ENCODE measurements around the gene COLEC12.

- TF ChIP-seq, protein P1, sequence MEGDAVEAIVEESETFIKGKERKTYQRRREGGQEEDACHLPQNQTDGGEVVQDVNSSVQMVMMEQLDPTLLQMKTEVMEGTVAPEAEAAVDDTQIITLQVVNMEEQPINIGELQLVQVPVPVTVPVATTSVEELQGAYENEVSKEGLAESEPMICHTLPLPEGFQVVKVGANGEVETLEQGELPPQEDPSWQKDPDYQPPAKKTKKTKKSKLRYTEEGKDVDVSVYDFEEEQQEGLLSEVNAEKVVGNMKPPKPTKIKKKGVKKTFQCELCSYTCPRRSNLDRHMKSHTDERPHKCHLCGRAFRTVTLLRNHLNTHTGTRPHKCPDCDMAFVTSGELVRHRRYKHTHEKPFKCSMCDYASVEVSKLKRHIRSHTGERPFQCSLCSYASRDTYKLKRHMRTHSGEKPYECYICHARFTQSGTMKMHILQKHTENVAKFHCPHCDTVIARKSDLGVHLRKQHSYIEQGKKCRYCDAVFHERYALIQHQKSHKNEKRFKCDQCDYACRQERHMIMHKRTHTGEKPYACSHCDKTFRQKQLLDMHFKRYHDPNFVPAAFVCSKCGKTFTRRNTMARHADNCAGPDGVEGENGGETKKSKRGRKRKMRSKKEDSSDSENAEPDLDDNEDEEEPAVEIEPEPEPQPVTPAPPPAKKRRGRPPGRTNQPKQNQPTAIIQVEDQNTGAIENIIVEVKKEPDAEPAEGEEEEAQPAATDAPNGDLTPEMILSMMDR (IDR thresholded peaks at IDR 0.05) = no peak
- no peak for TF ChIP-seq POLR2AphosphoS5 (IDR thresholded peaks at IDR 0.05; ENCODE audit: low read depth, low read length)
These were observed 76.3 kb downstream of the COLEC12 start for GRCh38 chr18:424071-424661.

Data from Panc1 (cell line).